HepG2 (cell line): ENCODE results near the gene TULP4. TPM values are rescaled to one million over a fixed set of nuclear protein-coding genes. Genes with fewer than 3 reads are reported as not detected.

Source experiments
- ATAC-seq: fragments of 200-7000 bp; cut with Tn5 transposase; 3 replicates; pipeline ENCODE4 v1.9.1; 2020; ENCODE audit warnings: mild to moderate bottlenecking, moderate library complexity
- BruUV-seq: library from RNA; stranded (reverse); fragments of 400-500 nt; replicated peaks from 2 replicates; lab custom pipeline; 2021; lab: Mats Ljungman, UMichigan
- CTCF ChIA-PET: fragments of 300-600 bp; formaldehyde crosslinking; extraction: SDS; loops from one replicate; lab custom pipeline; 2021; ENCODE audit warnings: low total read pairs, inconsistent platforms, low intra/inter-chr PET ratio; lab: Yijun Ruan, JAX
- POLR2A ChIA-PET: fragments of 350-600 bp; sonication (Branson Sonifier 250); formaldehyde crosslinking; loops from one replicate; lab custom pipeline; 2020; ENCODE audit warnings: antibody characterized with exemption, inconsistent platforms; lab: Yijun Ruan, JAX
- DNase-seq: peaks from one replicate; pipeline ENCODE4 v3.0.0-alpha.2; 2015; ENCODE audit warnings: low spot score
- FAIRE-seq: peaks from 3 replicates; lab custom pipeline; 2011; peaks lifted over from hg19 to GRCh38; lab: Jason Lieb, UNC
- H2AFZ ChIP-seq: one replicate; pipeline ENCODE4 v1.6.1; 2011; ENCODE audit warnings: low read length, inconsistent platforms
- H3K27ac ChIP-seq: fragments of 300-600 bp; 3 replicates; pipeline ENCODE4 v1.8.0; 2011; ENCODE audit warnings: mixed run types, mild to moderate bottlenecking, mixed read lengths, low read length, inconsistent platforms; ENCODE audit not compliant: insufficient read depth; ENCODE audit errors: extremely low read length
- H3K27me3 ChIP-seq, 2 experiments: fragments of 200-600 bp in 1 of 2; 2 replicates in 1 of 2; 3 replicates in 1 of 2; pipeline versions ENCODE4 v1.6.0 to v1.8.0; 2011; ENCODE audit warnings: low read length in 2 of 2, mild to moderate bottlenecking in 2 of 2, moderate library complexity in 2 of 2, inconsistent platforms in 1 of 2; ENCODE audit not compliant: insufficient read depth in 2 of 2, control insufficient read depth in 1 of 2
- H3K36me3 ChIP-seq, 2 experiments: fragments of 200-600 bp in 1 of 2; replicated peaks in 1 of 2; 2 replicates in 1 of 2; 3 replicates in 1 of 2; pipeline versions ENCODE4 v1.5.1 to v1.8.0; 2011; ENCODE audit warnings: low read length in 2 of 2, inconsistent platforms in 1 of 2; ENCODE audit not compliant: insufficient read depth in 2 of 2, control insufficient read depth in 1 of 2
- H3K4me1 ChIP-seq: 2 replicates; pipeline ENCODE4 v1.5.1; 2012; ENCODE audit warnings: low read length, inconsistent platforms; ENCODE audit not compliant: insufficient read depth
- H3K4me2 ChIP-seq: 2 replicates; pipeline ENCODE4 v1.6.0; 2011; ENCODE audit warnings: low read depth, low read length, inconsistent platforms
- H3K4me3 ChIP-seq, 3 experiments: fragments of 200-600 bp in 1 of 3; sonication (generic), shearing (Covaris generic) in 1 of 3; replicated peaks in 1 of 3; 2 replicates each; pipeline ENCODE4 v1.5.1; 2011 to 2016; ENCODE audit warnings: low read length in 3 of 3, inconsistent platforms in 2 of 3, low read depth in 2 of 3, mild to moderate bottlenecking in 2 of 3, control low read depth in 1 of 3, mixed read lengths in 1 of 3; ENCODE audit not compliant: insufficient read depth in 1 of 3
- H3K79me2 ChIP-seq: one replicate; pipeline ENCODE4 v1.6.1; 2011; ENCODE audit warnings: low read length, inconsistent platforms; ENCODE audit not compliant: insufficient read depth
- H3K9ac ChIP-seq: 2 replicates; pipeline ENCODE4 v1.6.0; 2011; ENCODE audit warnings: mild to moderate bottlenecking, low read depth, low read length, inconsistent platforms; ENCODE audit not compliant: insufficient read depth
- H3K9me3 ChIP-seq: 2 replicates; pipeline ENCODE4 v1.5.1; 2012; ENCODE audit warnings: mild to moderate bottlenecking, low read length
- H4K20me1 ChIP-seq: 2 replicates; pipeline ENCODE4 v1.6.0; 2011; ENCODE audit warnings: inconsistent platforms, mild to moderate bottlenecking, low read length, moderate library complexity; ENCODE audit not compliant: insufficient read depth
- SIN3B ChIP-seq: fragments of 150-350 bp; IDR thresholded peaks from 2 replicates; pipeline ENCODE4 v1.6.1; 2014; ENCODE audit warnings: low read length
- WGBS: methylation state at CpG from one replicate; pipeline ENCODE4 v1.1.6; 2017; ENCODE audit warnings: low lambda C conversion rate; 5-methylcytosine and 5-hydroxymethylcytosine counted together
- in situ Hi-C: cut with HindIII; loops from 2 replicates; pipeline ENCODE4 v1.10.0; 2017; ENCODE audit warnings: low pct_unique_long_range_greater_than_20kb; ENCODE audit not compliant: extremely low pct_ligation_motif_present
- intact Hi-C: fragments of 100-400 bp; cut with micrococcal nuclease; formaldehyde crosslinking; loops from one replicate; pipeline ENCODE4 v1.10.0; 2022; ENCODE audit not compliant: unreplicated experiment
- polyA plus RNA-seq, 8 experiments: library from polyadenylated mRNA; depleted of rRNA in 3 of 8; stranded (reverse) in 7 of 8; unstranded in 1 of 8; fragments of >200 nt; fragmentation: Illumina TruSeq in 4 of 8; extraction: Trizol in 4 of 8; gene quantifications; 2 replicates each; pipeline versions ENCODE4 v1.2.1 to v1.2.3, GENCODE V29; 2011 to 2016; ENCODE audit warnings: low read depth in 4 of 8, missing spikeins in 1 of 8, mixed read lengths in 1 of 8; ENCODE audit not compliant: insufficient read depth in 1 of 8
- total RNA-seq, 5 experiments: library from RNA; depleted of rRNA; stranded (reverse); fragments of >200 nt; fragmentation: Illumina TruSeq; extraction: Trizol; gene quantifications; 2 replicates each; pipeline ENCODE4 v1.2.3, GENCODE V29; 2016; ENCODE audit warnings: low read depth in 1 of 5
- TF ChIP-seq, protein P1 (sequence below): sonication (generic); formaldehyde crosslinking; IDR thresholded peaks from 2 replicates; pipeline ENCODE4 v1.8.0; 2022; ENCODE audit warnings: mild to moderate bottlenecking, missing genetic modification reagents, borderline replicate concordance
- TF ChIP-seq, protein P2 (sequence below): sonication (generic); formaldehyde crosslinking; IDR thresholded peaks from 2 replicates; pipeline ENCODE4 v1.5.0; 2020; ENCODE audit warnings: mild to moderate bottlenecking, missing genetic modification reagents, borderline replicate concordance
- TF ChIP-seq, protein P3 (sequence below): sonication (generic); formaldehyde crosslinking; conservative IDR thresholded peaks from 2 replicates; pipeline ENCODE4 v1.8.0; 2022; ENCODE audit warnings: mild to moderate bottlenecking, moderate library complexity, missing genetic modification reagents

TULP4 gene
- total and polyA plus RNA-seq, 2 of the 13 experiments (the other 11 are each of a cell fraction or from before 2014, with no cell fraction given), result 21.1 to 122 TPM

DNA sequence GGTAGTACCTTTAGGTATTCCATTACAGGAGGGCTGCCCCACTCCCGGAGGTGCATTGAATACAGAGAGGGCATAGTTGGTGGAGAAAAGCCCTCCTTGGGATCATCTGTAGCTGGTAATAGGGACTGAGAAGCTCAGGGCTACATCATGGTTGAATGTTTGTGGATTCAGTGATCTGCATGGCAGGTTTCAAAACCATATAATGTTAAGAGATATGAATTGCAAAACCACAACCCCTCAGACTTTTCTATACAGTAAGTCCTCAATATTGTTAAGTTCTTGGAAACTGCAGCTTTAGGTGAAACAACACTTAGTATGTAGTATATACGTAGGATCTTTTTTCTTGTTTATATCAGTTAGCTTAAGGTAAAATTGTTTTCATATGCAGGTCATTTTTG is 11.3 kb downstream of the TULP4 start:
- Histone ChIP-seq H4K20me1 (no peaks in the 10 kb centered on the region), H3K9ac (peak overlapping the region; percentile 67), H3K4me2 (peak overlapping the region; percentile 67), H3K27me3 (no peaks in the 10 kb centered on the region), H3K9me3 (no peaks in the 10 kb centered on the region), H3K79me2 (peaks cover 83% of the 10 kb centered on the region), H3K4me1 (peaks cover 77% of the 10 kb centered on the region), H3K4me3 (peak overlapping the region in 1 of 3 experiments; percentile 43; a peak in 1 of 6 replicates), H3K27ac (peak overlapping the region; percentile 91), H3K36me3 (peaks cover 2 to 8% of the 10 kb centered on the region in 2 experiments; a peak in 2 of 5 replicates)
- POLR2A ChIA-PET, result interaction anchor here (2.4 to 2.6 kb wide), 2 partner anchors 9 to 15 kb away, joined by 11 to 16 read pairs; no protein-coding TSS in a partner anchor
- FAIRE-seq (no peak), ATAC-seq (peak; percentile 37; the same call in 2 of the 3 replicates), DNase-seq (no peak)
- CTCF ChIA-PET, result no interaction called here
- intact Hi-C loops, result loop anchor here (5.0 to 10.0 kb wide), 2 partner anchors 61 to 91 kb away; no protein-coding TSS in a partner anchor
- no TSS peak for BruUV-seq
- in situ Hi-C loops, result no loop called here
- TF ChIP-seq, protein P1, sequence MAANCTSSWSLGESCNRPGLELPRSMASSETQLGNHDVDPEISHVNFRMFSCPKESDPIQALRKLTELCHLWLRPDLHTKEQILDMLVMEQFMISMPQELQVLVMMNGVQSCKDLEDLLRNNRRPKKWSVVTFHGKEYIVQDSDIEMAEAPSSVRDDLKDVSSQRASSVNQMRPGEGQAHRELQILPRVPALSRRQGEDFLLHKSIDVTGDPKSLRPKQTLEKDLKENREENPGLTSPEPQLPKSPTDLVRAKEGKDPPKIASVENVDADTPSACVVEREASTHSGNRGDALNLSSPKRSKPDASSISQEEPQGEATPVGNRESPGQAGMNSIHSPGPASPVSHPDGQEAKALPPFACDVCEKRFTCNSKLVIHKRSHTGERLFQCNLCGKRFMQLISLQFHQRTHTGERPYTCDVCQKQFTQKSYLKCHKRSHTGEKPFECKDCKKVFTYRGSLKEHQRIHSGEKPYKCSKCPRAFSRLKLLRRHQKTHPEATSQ, result peak; percentile 7; the same call in 1 of the 2 replicates
- no peak for TF ChIP-seq SIN3B
- TF ChIP-seq, protein P2, sequence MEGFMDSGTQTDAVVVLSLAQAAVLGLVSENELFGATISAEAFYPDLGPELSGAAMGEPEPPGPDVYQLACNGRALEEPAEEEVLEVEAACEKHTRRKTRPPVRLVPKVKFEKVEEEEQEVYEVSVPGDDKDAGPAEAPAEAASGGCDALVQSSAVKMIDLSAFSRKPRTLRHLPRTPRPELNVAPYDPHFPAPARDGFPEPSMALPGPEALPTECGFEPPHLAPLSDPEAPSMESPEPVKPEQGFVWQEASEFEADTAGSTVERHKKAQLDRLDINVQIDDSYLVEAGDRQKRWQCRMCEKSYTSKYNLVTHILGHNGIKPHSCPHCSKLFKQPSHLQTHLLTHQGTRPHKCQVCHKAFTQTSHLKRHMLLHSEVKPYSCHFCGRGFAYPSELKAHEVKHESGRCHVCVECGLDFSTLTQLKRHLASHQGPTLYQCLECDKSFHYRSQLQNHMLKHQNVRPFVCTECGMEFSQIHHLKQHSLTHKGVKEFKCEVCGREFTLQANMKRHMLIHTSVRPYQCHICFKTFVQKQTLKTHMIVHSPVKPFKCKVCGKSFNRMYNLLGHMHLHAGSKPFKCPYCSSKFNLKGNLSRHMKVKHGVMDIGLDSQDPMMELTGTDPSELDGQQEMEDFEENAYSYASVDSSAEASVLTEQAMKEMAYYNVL (CRISPR knock-in tag), result no peak
- TF ChIP-seq, protein P3, sequence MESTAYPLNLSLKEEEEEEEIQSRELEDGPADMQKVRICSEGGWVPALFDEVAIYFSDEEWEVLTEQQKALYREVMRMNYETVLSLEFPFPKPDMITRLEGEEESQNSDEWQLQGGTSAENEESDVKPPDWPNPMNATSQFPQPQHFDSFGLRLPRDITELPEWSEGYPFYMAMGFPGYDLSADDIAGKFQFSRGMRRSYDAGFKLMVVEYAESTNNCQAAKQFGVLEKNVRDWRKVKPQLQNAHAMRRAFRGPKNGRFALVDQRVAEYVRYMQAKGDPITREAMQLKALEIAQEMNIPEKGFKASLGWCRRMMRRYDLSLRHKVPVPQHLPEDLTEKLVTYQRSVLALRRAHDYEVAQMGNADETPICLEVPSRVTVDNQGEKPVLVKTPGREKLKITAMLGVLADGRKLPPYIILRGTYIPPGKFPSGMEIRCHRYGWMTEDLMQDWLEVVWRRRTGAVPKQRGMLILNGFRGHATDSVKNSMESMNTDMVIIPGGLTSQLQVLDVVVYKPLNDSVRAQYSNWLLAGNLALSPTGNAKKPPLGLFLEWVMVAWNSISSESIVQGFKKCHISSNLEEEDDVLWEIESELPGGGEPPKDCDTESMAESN (CRISPR knock-in tag), result 0 out of 2 replicates have a peak, but pooled peaks have one; percentile 28
- TF ChIP-seq, all 625 proteins: peak for 2
- H2AFZ ChIP-seq, result no peak overlapping the region
- WGBS, result 76% methylated on average over 2 of the region's 2 CpGs
